HTERT RPE-1 (cell line): ENCODE results near the gene HNRNPA2B1.
"Not testable (repeated sequence)": the region's sequence is repeated elsewhere in the genome, so short reads cannot be mapped to it uniquely, and the experiment has no call there.

Source experiments
- in situ Hi-C: fragments of 300-500 bp; cut with MboI; formaldehyde crosslinking; loops from 4 replicates; pipeline ENCODE4 v1.14.3; 2020; ENCODE audit warnings: low sequenced_read_pairs

Gene HNRNPA2B1

DNA sequence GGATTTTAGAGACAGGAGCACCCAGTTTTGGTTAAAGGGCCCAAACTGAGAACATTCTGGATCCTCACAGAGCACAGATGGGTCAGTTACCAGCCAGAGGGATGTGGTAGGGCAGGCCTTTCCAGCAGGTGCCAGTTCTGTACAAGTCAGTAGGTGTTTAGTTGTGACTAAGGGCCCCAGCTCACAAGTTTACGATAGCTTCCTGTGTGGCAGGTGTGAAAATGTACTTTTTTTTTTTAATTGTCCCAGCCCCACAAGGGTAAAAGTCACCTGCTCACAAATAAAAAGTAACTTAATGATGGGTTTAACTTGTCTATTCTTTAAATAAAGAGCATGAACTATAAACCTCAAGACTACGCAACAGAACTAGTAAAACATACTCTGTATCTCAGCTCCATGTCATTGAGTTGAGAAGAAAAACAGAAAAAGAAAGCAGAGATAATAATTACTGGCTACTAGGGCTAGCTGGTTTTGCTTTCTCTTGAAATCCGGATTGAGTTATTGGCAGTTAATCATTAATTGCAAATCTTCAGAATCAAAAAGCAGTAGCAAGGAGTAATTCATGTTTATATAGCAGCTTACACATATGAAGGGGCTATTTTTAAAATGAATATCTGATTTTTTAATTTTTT is 33.1 kb downstream of the HNRNPA2B1 start:
- in situ Hi-C loops = no loop called here

DNA sequence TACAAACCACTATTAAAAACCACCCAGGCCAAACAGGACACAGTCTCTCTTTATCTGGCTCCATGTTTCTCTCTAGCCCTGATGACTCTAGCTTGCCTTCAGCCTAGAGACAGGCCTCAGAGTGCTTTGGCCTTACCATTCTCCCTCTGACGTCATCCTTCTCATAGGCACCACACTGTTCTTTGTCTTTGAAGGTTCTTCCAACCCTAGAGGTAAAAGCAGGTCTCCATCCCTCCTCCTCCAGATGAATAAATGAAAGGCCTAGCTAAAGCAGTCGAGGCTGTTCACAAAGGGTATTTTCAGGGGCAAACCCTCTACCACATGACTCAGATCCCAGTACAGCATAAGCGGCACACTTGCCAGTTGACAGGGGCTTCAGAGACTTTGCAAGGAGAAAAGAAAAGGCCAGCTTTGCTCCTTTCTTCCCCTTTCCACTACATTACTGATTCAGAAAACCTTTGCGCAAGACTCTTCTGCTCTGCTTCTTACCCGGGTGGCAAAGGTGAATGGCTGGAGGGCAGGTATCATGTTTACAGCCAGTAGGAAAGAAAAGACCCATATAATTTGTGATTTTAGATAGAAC is 33.8 kb downstream of the HNRNPA2B1 start:
- in situ Hi-C loops = no loop called here

- in situ Hi-C loops = no loop called here
Measured at GRCh38 chr7:26165950-26166683, 34.4 kb downstream of the HNRNPA2B1 start.

- in situ Hi-C loops = not testable (repeated sequence)
Measured at GRCh38 chr7:26163804-26164203, 36.7 kb downstream of the HNRNPA2B1 start.

GRCh38 chr7:26162431-26162830 is 38.1 kb downstream of the HNRNPA2B1 start:
- in situ Hi-C loops = no loop called here

GRCh38 chr7:26160896-26161295 is 39.6 kb downstream of the HNRNPA2B1 start:
- in situ Hi-C loops = no loop called here

DNA sequence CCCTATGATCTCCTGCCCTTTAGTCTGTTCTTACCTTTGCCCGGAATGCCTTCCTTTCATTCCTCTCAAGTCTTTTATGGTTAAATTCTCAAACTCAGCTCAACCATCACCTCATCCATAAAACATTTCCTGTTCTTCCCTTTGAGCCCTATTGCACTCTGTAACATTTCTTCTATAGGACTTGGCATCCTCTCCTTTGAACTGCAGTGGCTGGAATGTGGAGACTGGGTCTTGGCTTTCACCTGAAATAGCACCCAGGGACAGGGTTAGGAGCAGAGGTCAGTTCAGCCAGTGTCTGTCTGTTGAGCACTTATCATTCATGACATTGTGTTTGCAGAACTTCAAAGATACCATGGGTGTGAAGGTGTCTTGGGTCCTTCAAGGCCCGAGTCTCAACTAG is 41.3 kb downstream of the HNRNPA2B1 start:
- in situ Hi-C loops = no loop called here

DNA sequence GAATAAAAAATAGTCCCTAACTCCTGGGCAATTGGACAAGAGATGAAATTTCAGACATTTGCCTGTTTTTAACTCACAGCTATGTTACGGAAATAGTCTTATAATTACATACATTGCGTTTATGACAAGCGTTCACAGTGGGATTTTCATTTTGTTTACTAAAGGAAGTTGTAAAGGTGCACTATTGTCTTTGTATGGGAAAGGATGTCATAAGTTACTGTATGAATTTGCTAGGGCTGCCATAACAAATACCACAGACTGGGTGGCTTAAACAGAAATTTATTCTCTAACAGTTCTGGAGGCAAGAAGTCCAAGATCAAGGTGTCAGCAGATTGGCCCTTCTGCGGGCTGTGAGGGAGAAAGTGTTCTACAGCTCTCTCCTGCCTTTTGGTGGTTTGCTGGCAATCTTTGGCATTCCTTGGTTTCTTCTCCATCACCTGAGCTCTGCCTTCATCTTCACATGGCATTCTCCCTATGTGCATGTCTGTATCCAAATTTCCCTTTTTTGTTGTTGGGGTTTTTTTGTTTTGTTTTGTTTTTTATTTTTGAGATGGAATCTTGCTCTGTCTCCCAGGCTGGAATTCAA is 42.9 kb downstream of the HNRNPA2B1 start:
- in situ Hi-C loops = no loop called here

- in situ Hi-C loops = no loop called here
Measured at GRCh38 chr7:26156451-26157420, 43.8 kb downstream of the HNRNPA2B1 start.

- in situ Hi-C loops = no loop called here
Measured at GRCh38 chr7:26155531-26156375, 44.8 kb downstream of the HNRNPA2B1 start.

GRCh38 chr7:26153823-26154783 is 46.4 kb downstream of the HNRNPA2B1 start:
- in situ Hi-C loops = no loop called here

GRCh38 chr7:26153241-26153822 is 47.2 kb downstream of the HNRNPA2B1 start:
- in situ Hi-C loops = no loop called here

DNA sequence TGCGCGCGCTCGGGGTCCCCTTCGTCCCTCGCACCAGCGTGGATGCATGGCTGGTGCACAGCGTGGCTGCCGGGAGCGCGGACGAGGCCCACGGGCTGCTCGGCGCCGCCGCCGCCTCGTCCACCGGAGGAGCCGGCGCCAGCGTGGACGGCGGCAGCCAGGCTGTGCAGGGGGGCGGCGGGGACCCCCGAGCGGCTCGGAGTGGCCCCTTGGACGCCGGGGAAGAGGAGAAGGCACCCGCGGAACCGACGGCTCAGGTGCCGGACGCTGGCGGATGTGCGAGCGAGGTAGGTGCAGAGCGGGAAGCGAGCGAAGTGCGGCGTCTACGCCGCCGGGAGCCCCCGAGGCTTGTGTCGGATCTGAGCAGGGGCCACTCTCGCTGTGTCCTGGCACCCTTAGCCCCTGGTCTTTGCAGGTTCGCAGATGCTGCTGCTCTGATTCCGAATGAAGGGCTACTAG is 47.7 kb downstream of the HNRNPA2B1 start:
- in situ Hi-C loops = not testable (repeated sequence)

- in situ Hi-C loops = no loop called here
Measured at GRCh38 chr7:26151953-26152781, 48.4 kb downstream of the HNRNPA2B1 start, which contains the start of gene NFE2L3. TSS of gene NFE2L3 (plus strand) at chr7:26152198. CDS start at chr7:26152499, 301 bp downstream.

- in situ Hi-C loops = no loop called here
Measured at GRCh38 chr7:26151650-26151952, 48.9 kb downstream of the HNRNPA2B1 start.

DNA sequence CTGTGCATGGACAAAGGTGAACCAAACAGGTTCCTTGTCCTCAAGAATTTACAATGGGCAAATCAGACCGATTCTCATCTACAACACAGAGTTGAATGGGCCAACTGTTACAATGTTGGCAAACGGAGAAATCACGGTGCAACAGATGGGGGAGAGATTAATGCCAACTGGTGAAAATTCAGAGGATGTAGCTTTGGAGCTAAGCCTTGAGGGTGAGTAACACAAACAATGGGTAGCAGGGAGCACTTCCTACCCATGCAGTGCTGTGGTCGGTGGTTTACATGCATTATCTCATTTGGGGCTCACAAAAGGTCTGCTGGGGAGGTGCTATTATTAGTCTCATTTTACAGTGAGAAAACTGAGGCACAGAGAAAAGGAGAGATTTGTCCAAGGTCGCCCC is 49.5 kb downstream of the HNRNPA2B1 start:
- in situ Hi-C loops = no loop called here

DNA sequence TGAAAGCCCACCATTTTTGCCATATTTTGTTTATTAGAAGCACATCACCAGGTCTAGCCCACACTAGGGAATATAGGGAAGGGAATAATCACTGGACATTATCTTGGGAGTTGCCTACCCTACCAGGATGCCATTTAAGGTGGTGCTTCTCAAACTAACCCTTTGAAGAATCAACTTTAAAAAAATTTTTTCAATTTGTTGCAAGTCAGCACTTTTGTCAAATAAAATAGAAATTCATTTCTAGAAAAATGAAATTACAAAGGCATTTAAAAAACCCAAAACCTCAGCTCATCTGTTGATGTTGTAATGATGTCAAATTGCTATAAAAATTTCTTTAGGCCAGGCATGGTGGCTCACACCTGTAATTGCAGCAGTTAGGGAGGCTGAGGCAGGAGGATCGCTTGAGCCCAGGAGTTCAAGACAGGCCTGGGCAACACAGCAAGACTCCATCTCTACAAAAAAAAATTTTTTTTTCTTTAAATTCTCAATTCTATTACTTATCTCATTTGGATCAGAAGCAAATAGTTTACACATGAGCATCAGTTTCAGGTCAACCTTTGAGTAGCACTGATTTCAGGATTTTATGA is 51.1 kb downstream of the HNRNPA2B1 start:
- in situ Hi-C loops = no loop called here
